ENCODE results near the gene C4B.

The C4B gene

DNA sequence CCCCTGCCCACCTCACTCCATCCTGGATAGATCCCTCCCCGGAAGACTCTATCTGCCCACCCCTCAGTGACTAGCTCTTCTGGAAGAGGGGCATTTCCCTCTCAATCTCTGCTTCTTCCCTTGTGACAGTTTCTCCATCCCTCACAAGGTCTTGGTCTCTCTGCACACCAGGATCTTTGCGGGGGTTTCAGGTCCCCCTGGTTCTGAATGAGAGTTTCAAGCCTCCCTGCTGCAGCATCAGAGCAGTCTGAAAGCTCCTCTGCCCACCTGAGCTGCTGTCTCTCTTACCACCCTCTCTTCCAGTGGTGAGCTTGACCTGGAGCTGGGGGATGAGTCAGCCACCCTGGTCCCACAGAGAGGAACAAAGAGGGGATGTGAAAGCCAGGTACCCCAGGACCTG lies 70.2 kb downstream of the C4B start:
- DNase-seq = no peak
